Keratinocyte (primary cell): ENCODE measurements around the gene OTUD7B. TPM values are rescaled to one million over a fixed set of nuclear protein-coding genes. Genes with fewer than 3 reads are reported as not detected.

Experiments
- DNase-seq: peaks from one replicate; pipeline ENCODE4 v3.0.0-alpha.2; 2011; ENCODE audit warnings: low read depth, missing footprints, low spot score
- FAIRE-seq: peaks from 2 replicates; lab custom pipeline; 2011; peaks lifted over from hg19 to GRCh38; lab: Jason Lieb, UNC
- H2AFZ ChIP-seq: 2 replicates; pipeline ENCODE4 v1.6.0; 2012; ENCODE audit warnings: low read length, control low read depth, inconsistent platforms; ENCODE audit not compliant: control insufficient read depth
- H3K27ac ChIP-seq: 2 replicates; pipeline ENCODE4 v1.5.1; 2011; ENCODE audit warnings: low read length; ENCODE audit not compliant: control insufficient read depth, insufficient read depth
- H3K27me3 ChIP-seq: 3 replicates; pipeline ENCODE4 v1.6.0; 2011; ENCODE audit warnings: low read length; ENCODE audit not compliant: control insufficient read depth, insufficient read depth; ENCODE audit errors: extremely low read depth
- H3K36me3 ChIP-seq, 2 experiments: 2 replicates in 1 of 2; 3 replicates in 1 of 2; pipeline ENCODE4 v1.5.1; 2011; ENCODE audit warnings: low read length in 2 of 2, mild to moderate bottlenecking in 1 of 2; ENCODE audit not compliant: control insufficient read depth in 2 of 2, insufficient read depth in 2 of 2; ENCODE audit errors: extremely low read depth in 1 of 2
- H3K4me1 ChIP-seq: 3 replicates; pipeline ENCODE4 v1.5.1; 2011; ENCODE audit warnings: low read length; ENCODE audit not compliant: control insufficient read depth, insufficient read depth; ENCODE audit errors: extremely low read depth
- H3K4me2 ChIP-seq: 3 replicates; pipeline ENCODE4 v1.6.0; 2011; ENCODE audit warnings: low read depth, low read length; ENCODE audit not compliant: control insufficient read depth, insufficient read depth; ENCODE audit errors: extremely low read depth
- H3K4me3 ChIP-seq, 3 experiments: fragments of 200-600 bp in 1 of 3; sonication (generic) in 1 of 3; 2 replicates in 2 of 3; 3 replicates in 1 of 3; pipeline ENCODE4 v1.5.1; 2011 to 2016; ENCODE audit warnings: low read length in 3 of 3, mild to moderate bottlenecking in 3 of 3, control low read depth in 2 of 3, inconsistent platforms in 1 of 3, low read depth in 1 of 3, mixed read lengths in 1 of 3, mixed run types in 1 of 3, moderate library complexity in 1 of 3; ENCODE audit not compliant: control insufficient read depth in 2 of 3, insufficient read depth in 2 of 3; ENCODE audit errors: extremely low read depth in 1 of 3
- H3K79me2 ChIP-seq: 2 replicates; pipeline ENCODE4 v1.6.0; 2012; ENCODE audit warnings: low read length; ENCODE audit not compliant: control insufficient read depth, insufficient read depth
- H3K9ac ChIP-seq: 3 replicates; pipeline ENCODE4 v1.6.0; 2011; ENCODE audit warnings: low read length; ENCODE audit not compliant: control insufficient read depth, insufficient read depth; ENCODE audit errors: extremely low read depth
- H3K9me1 ChIP-seq: 3 replicates; pipeline ENCODE4 v1.6.0; 2011; ENCODE audit warnings: low read length; ENCODE audit not compliant: control insufficient read depth, insufficient read depth; ENCODE audit errors: extremely low read depth
- H3K9me3 ChIP-seq: 2 replicates; pipeline ENCODE4 v1.5.1; 2012; ENCODE audit warnings: low read depth, low read length; ENCODE audit not compliant: control insufficient read depth
- H4K20me1 ChIP-seq: 3 replicates; pipeline ENCODE4 v1.6.0; 2011; ENCODE audit warnings: low read length; ENCODE audit not compliant: control insufficient read depth, insufficient read depth; ENCODE audit errors: extremely low read depth
- EZH2 ChIP-seq: IDR thresholded peaks from one replicate; pipeline ENCODE4 v1.6.1; 2012; ENCODE audit warnings: inconsistent platforms, mild to moderate bottlenecking, low read length, moderate library complexity
- dilution Hi-C: fragments of 300-500 bp; cut with MboI; formaldehyde crosslinking; loops from one replicate; pipeline ENCODE4 v1.7.0; 2020; ENCODE audit warnings: low sequenced_read_pairs; ENCODE audit not compliant: extremely low pct_ligation_motif_present
- polyA plus RNA-seq, 5 experiments: library from polyadenylated mRNA; depleted of rRNA in 3 of 5; stranded (reverse) in 3 of 5; stranded (forward) in 1 of 5; unstranded in 1 of 5; fragments of >200 nt; gene quantifications; 1 replicate in 1 of 5; 2 replicates in 3 of 5; 3 replicates in 1 of 5; pipeline versions ENCODE4 v1.2.1 to v1.2.3, GENCODE V29; 2011 to 2012; ENCODE audit warnings: missing spikeins in 2 of 5, low read depth in 1 of 5, low replicate concordance in 1 of 5
- TF ChIP-seq, protein P1 (sequence below), 3 experiments: IDR thresholded peaks in 1 of 3; conservative IDR thresholded peaks in 1 of 3; optimal IDR thresholded peaks in 1 of 3; 2 replicates in 2 of 3; 3 replicates in 1 of 3; pipeline versions ENCODE3 to v1.5.1; 2011; ENCODE audit warnings: low read length in 3 of 3, mild to moderate bottlenecking in 3 of 3, moderate library complexity in 2 of 3, control low read depth in 1 of 3, inconsistent platforms in 1 of 3; ENCODE audit not compliant: insufficient read depth in 2 of 3; ENCODE audit errors: extremely low read depth in 1 of 3

OTUD7B gene
- polyA plus RNA-seq, 1 donor (not counting 4 experiments of a cell fraction or from before 2014, with no cell fraction given) = 8.7 TPM

GRCh38 chr1:150002217-150002616, 8.3 kb downstream of the OTUD7B start:
- H3K9ac ChIP-seq = no peak overlapping the region
- TF ChIP-seq EZH2 = no peak
- TF ChIP-seq, protein P1, sequence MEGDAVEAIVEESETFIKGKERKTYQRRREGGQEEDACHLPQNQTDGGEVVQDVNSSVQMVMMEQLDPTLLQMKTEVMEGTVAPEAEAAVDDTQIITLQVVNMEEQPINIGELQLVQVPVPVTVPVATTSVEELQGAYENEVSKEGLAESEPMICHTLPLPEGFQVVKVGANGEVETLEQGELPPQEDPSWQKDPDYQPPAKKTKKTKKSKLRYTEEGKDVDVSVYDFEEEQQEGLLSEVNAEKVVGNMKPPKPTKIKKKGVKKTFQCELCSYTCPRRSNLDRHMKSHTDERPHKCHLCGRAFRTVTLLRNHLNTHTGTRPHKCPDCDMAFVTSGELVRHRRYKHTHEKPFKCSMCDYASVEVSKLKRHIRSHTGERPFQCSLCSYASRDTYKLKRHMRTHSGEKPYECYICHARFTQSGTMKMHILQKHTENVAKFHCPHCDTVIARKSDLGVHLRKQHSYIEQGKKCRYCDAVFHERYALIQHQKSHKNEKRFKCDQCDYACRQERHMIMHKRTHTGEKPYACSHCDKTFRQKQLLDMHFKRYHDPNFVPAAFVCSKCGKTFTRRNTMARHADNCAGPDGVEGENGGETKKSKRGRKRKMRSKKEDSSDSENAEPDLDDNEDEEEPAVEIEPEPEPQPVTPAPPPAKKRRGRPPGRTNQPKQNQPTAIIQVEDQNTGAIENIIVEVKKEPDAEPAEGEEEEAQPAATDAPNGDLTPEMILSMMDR (optimal IDR thresholded peaks at IDR 0.05 in 1 of 3, IDR thresholded peaks at IDR 0.05 in 1 of 3, conservative IDR thresholded peaks at IDR 0.05 in 1 of 3; ENCODE audit: extremely low read depth in 1 of 3, insufficient read depth in 2 of 3, low read length in 3 of 3) = no peak
- H3K79me2 ChIP-seq = peaks cover 21% of the 10 kb centered on the region
- H3K4me2 ChIP-seq = no peak overlapping the region
- H3K4me1 ChIP-seq = peaks cover 7% of the 10 kb centered on the region
- H3K36me3 ChIP-seq = peaks cover 6% of the 10 kb centered on the region in 2 experiments
- H3K9me3 ChIP-seq = no peaks in the 10 kb centered on the region
- no peak for DNase-seq
- no peak overlapping the region for H2AFZ ChIP-seq
- H3K9me1 ChIP-seq = no peaks in the 10 kb centered on the region
- no peak overlapping the region for H3K4me3 ChIP-seq
- no peak overlapping the region for H3K27ac ChIP-seq
- dilution Hi-C loops = no loop called here
- no peaks in the 10 kb centered on the region for H4K20me1 ChIP-seq
- no peak for FAIRE-seq
- H3K27me3 ChIP-seq = no peaks in the 10 kb centered on the region

DNA sequence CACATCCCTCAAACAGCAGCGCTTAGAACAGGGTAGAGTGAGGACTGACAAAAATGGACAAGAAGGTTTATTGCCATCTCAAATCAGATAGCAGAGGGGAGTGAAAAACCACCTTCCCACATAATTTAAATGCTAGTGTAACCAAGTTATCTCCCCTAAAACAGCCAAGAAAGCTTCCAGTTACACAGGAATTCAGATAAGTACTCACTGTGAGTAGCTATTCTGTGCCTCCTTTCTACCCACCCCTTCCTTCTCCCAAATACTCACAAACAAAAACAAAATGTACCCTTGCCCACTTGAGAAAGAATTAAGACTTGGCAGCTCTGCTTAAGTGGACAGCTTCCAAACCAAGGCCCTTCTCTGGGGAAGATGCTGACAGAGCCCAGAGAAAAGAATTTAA, 9.1 kb downstream of the OTUD7B start:
- Histone ChIP-seq H3K36me3 (peaks cover 6 to 9% of the 10 kb centered on the region in 2 experiments), H3K9me3 (no peaks in the 10 kb centered on the region), H3K9me1 (no peaks in the 10 kb centered on the region), H2AFZ (no peak overlapping the region), H3K4me1 (peaks cover 9% of the 10 kb centered on the region), H4K20me1 (no peaks in the 10 kb centered on the region), H3K9ac (no peak overlapping the region), H3K4me2 (no peak overlapping the region), H3K27ac (no peak overlapping the region), H3K27me3 (no peaks in the 10 kb centered on the region), H3K4me3 (no peak overlapping the region), H3K79me2 (peaks cover 14% of the 10 kb centered on the region)
- dilution Hi-C loops = no loop called here
- DNase-seq (no peak), FAIRE-seq (no peak)
- TF ChIP-seq, protein P1 (optimal IDR thresholded peaks at IDR 0.05 in 1 of 3, IDR thresholded peaks at IDR 0.05 in 1 of 3, conservative IDR thresholded peaks at IDR 0.05 in 1 of 3; ENCODE audit: extremely low read depth in 1 of 3, insufficient read depth in 2 of 3, low read length in 3 of 3) = no peak
- TF ChIP-seq EZH2 = no peak
